ENCODE results near the gene AHDC1.

AHDC1 gene

GRCh38 chr1:27596986-27597385 lies 7.0 kb downstream of the AHDC1 start:
- DNase-seq, result no peak

- DNase-seq, result no peak
Observed at GRCh38 chr1:27596261-27596660, 7.7 kb downstream of the AHDC1 start.

GRCh38 chr1:27595597-27595996 lies 8.3 kb downstream of the AHDC1 start:
- no peak for DNase-seq

- no peak for DNase-seq
Observed at GRCh38 chr1:27594564-27595510, 9.1 kb downstream of the AHDC1 start.

- no peak for DNase-seq
Observed at GRCh38 chr1:27593678-27594563, 10.0 kb downstream of the AHDC1 start.

GRCh38 chr1:27592931-27593677 lies 10.8 kb downstream of the AHDC1 start:
- DNase-seq, result no peak

- DNase-seq, result no peak
Observed at GRCh38 chr1:27592232-27592930, 11.6 kb downstream of the AHDC1 start.

GRCh38 chr1:27591622-27592021 lies 12.3 kb downstream of the AHDC1 start:
- no peak for DNase-seq

- no peak for DNase-seq
Observed at GRCh38 chr1:27590917-27591508, 12.9 kb downstream of the AHDC1 start.

GRCh38 chr1:27589841-27590426 lies 14.0 kb downstream of the AHDC1 start:
- no peak for DNase-seq

GRCh38 chr1:27589441-27589840 lies 14.5 kb downstream of the AHDC1 start:
- no peak for DNase-seq

GRCh38 chr1:27588256-27589232 lies 15.4 kb downstream of the AHDC1 start:
- no peak for DNase-seq

GRCh38 chr1:27585684-27586083 lies 18.3 kb downstream of the AHDC1 start:
- no peak for DNase-seq

GRCh38 chr1:27584453-27584852 lies 19.5 kb downstream of the AHDC1 start:
- no peak for DNase-seq

GRCh38 chr1:27583479-27583878 lies 20.5 kb downstream of the AHDC1 start:
- DNase-seq, result no peak

GRCh38 chr1:27581823-27582243 lies 22.1 kb downstream of the AHDC1 start:
- DNase-seq, result no peak

GRCh38 chr1:27577504-27578188 lies 26.3 kb downstream of the AHDC1 start:
- no peak for DNase-seq

GRCh38 chr1:27576806-27577227 lies 27.1 kb downstream of the AHDC1 start:
- no peak for DNase-seq

GRCh38 chr1:27575840-27576331 lies 28.1 kb downstream of the AHDC1 start:
- no peak for DNase-seq

Data from activated gamma-delta T cell (primary cell).